ENCODE measurements around the gene MSGN1. TPM values are rescaled to one million over a fixed set of nuclear protein-coding genes. Genes with fewer than 3 reads are reported as not detected.

The MSGN1 gene
- total RNA-seq, 1 donor from 2014 or later, result not detected

DNA sequence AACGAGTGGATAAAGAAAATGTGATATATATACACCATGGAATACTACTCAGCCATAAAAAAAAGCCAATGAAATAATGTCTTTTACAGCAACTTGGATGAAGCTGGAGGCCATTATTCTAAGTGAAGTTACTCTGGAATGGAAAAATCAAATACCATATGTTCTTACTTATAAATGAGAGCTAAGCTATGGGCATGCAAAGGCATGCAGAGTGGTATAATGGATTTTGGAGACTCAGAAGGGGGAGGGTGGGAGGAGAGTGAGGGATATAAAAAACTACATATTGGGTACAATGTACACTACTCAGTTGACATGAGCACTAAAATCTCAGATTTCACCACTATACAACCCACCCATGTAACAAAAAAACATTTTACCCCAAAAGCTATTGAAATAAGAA lies 1.7 kb upstream of the MSGN1 start:
- no peak overlapping the region for H3K27ac Mint-ChIP-seq (ENCODE audit: unreplicated experiment)
- H3K4me3 Mint-ChIP-seq (ENCODE audit: unreplicated experiment), result no peak overlapping the region
- H3K36me3 Mint-ChIP-seq (ENCODE audit: low read depth), result no peaks in the 10 kb centered on the region
- peaks cover 4% of the 10 kb centered on the region for H3K27me3 Mint-ChIP-seq (ENCODE audit: low read depth)
- TF ChIP-seq, protein P1, sequence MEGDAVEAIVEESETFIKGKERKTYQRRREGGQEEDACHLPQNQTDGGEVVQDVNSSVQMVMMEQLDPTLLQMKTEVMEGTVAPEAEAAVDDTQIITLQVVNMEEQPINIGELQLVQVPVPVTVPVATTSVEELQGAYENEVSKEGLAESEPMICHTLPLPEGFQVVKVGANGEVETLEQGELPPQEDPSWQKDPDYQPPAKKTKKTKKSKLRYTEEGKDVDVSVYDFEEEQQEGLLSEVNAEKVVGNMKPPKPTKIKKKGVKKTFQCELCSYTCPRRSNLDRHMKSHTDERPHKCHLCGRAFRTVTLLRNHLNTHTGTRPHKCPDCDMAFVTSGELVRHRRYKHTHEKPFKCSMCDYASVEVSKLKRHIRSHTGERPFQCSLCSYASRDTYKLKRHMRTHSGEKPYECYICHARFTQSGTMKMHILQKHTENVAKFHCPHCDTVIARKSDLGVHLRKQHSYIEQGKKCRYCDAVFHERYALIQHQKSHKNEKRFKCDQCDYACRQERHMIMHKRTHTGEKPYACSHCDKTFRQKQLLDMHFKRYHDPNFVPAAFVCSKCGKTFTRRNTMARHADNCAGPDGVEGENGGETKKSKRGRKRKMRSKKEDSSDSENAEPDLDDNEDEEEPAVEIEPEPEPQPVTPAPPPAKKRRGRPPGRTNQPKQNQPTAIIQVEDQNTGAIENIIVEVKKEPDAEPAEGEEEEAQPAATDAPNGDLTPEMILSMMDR (IDR thresholded peaks at IDR 0.05), result no peak
- peaks cover 14% of the 10 kb centered on the region for H3K4me1 Mint-ChIP-seq (ENCODE audit: low read depth)
- H3K9me3 Mint-ChIP-seq (ENCODE audit: low read depth), result no peaks in the 10 kb centered on the region
- DNase-seq (ENCODE audit: low spot score), result no peak

DNA sequence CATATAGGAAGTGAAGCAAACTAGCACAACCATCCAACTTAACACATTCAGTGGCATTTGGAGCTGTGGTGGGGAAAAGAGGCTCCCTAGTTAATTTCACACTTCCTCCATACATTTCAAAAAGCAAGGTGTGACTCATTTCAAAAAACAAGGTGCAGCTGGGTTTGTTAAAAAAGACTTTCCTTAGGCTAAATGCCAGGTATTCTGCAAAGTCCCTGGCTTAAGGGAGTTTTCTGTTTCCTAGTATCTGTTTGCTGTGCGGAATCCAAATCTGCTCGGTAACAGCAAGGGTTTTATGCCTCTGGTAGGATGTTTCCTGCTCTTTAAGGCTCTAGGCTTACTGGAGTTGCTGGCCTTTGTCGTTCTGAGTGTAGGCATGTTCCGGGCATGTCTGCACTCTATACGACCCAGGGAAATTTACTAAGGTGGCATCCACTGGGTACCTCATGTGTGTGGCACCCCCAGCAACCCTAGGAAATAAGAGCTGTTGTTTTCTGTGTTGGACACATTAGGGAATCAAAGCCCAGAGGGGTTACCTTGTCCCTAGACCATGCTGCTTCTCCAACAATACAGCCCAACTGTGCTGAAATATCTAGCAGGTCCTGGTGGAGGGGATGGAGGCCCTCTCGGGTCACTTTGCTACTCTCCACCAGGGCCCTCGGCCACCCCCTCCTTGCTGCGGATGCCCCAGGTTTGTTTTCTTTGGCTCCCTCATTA lies 634 bp upstream of the MSGN1 start:
- Mint-ChIP-seq H3K27me3 (ENCODE audit: low read depth) (peaks cover 5% of the 10 kb centered on the region), H3K4me1 (ENCODE audit: low read depth) (peaks cover 14% of the 10 kb centered on the region), H3K4me3 (ENCODE audit: unreplicated experiment) (no peak overlapping the region), H3K9me3 (ENCODE audit: low read depth) (no peaks in the 10 kb centered on the region), H3K36me3 (ENCODE audit: low read depth) (no peaks in the 10 kb centered on the region), H3K27ac (ENCODE audit: unreplicated experiment) (no peak overlapping the region)
- DNase-seq (ENCODE audit: low spot score), result no peak
- TF ChIP-seq, protein P1 (IDR thresholded peaks at IDR 0.05), result no peak

DNA sequence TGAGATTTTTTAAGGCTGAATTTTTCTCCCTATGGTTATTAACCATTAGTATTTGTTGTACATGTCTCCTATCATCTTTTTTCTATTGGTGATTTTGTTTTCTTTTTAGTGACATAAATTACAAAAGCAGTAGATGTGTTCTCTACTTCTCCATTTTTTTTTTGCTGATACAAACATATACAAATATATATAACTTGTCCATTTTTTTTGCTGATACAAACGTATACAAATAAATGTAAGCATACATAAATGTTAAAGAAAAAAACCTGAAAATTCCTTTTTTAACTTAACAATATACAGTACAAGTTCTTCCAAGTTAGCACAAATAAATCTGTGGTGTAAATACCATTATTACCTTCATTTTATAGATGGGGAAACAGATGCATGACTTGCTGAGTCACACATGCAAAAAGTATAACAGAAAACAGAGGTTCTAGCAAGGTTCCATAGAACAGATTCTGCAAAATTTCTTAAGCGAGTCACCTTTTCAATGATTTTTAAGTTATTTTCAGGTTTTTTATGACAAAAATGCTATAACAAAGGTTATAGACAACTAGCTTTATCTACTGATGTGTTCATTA lies 2.1 kb downstream of the MSGN1 start:
- peaks cover 13% of the 10 kb centered on the region for H3K4me1 Mint-ChIP-seq (ENCODE audit: low read depth)
- no peaks in the 10 kb centered on the region for H3K36me3 Mint-ChIP-seq (ENCODE audit: low read depth)
- TF ChIP-seq, protein P1 (IDR thresholded peaks at IDR 0.05), result no peak
- H3K9me3 Mint-ChIP-seq (ENCODE audit: low read depth), result no peaks in the 10 kb centered on the region
- peaks cover 5% of the 10 kb centered on the region for H3K27me3 Mint-ChIP-seq (ENCODE audit: low read depth)
- H3K4me3 Mint-ChIP-seq (ENCODE audit: unreplicated experiment), result no peak overlapping the region
- DNase-seq (ENCODE audit: low spot score), result no peak
- H3K27ac Mint-ChIP-seq (ENCODE audit: unreplicated experiment), result no peak overlapping the region

DNA sequence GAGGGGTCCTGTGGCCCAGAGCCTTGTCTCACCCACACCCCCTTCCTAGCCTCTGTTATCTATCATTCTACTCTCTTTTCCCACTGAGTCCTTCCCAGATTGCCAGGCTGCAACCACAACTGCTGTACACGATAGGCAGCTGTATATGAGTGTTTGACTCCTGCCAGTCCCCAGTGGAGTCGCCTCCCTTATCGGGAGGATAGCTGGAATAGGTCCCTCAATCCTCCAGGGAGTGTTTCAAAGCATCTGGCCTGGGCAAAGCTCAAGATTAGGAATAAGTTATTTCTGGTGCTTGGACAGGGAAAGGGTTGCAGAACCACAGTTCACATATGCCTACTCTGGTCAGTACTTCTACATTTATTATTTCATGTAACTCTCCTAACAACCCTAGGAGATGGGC lies 4.8 kb downstream of the MSGN1 start:
- TF ChIP-seq, protein P1 (IDR thresholded peaks at IDR 0.05), result no peak
- Mint-ChIP-seq H3K4me1 (ENCODE audit: low read depth) (peaks cover 3% of the 10 kb centered on the region), H3K27me3 (ENCODE audit: low read depth) (peaks cover 10% of the 10 kb centered on the region), H3K27ac (ENCODE audit: unreplicated experiment) (no peak overlapping the region), H3K36me3 (ENCODE audit: low read depth) (peaks cover 2% of the 10 kb centered on the region), H3K4me3 (ENCODE audit: unreplicated experiment) (no peak overlapping the region), H3K9me3 (ENCODE audit: low read depth) (no peaks in the 10 kb centered on the region)
- DNase-seq (ENCODE audit: low spot score), result no peak

DNA sequence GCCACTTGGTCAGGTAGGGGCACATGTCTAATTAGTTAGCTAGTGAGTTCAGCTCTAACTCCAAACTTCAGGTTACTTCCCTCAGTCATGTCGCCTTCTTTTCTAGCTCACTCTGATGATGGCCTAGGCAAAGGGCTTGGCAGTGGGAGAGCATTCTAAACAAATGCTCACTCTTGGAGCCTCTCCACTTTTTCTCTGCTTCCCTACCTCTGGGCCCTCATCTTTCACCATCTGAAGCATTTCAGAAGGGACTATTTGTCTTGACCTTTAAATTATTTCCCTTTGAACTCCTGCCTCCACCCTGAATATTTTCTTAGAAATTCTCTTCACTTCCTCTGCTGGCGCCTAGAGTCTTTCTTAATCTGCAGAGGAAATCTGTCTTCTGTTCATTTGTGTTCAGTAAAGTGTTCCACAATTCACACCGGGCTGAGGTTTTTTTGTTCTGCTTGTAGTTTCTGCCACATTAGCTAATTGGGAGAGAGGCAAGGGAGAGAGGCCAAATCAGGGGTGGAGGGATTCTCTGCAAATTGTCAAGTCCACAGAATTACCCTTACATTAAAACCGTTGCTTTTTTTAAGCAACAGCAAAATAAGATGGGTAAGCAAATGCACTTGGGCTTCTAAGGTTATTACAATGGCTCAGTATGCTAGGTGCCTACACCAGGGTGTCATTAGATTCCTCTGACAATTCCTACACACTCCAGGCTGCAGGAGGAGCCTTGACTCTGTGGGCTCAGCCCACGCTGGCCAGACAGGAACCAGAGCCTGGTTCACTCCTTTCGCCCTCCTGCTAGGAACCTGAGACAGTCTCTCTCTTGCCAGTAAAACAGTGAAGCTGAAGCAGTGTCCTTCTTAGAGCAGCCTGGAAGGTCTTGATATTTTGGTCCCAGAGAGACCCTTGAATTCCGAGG lies 5.5 kb downstream of the MSGN1 start:
- H3K36me3 Mint-ChIP-seq (ENCODE audit: low read depth), result peaks cover 4% of the 10 kb centered on the region
- H3K4me3 Mint-ChIP-seq (ENCODE audit: unreplicated experiment), result no peak overlapping the region
- DNase-seq (ENCODE audit: low spot score), result no peak
- TF ChIP-seq, protein P1 (IDR thresholded peaks at IDR 0.05), result no peak
- H3K27me3 Mint-ChIP-seq (ENCODE audit: low read depth), result peaks cover 17% of the 10 kb centered on the region
- H3K27ac Mint-ChIP-seq (ENCODE audit: unreplicated experiment), result no peak overlapping the region
- H3K4me1 Mint-ChIP-seq (ENCODE audit: low read depth), result peaks cover 3% of the 10 kb centered on the region
- H3K9me3 Mint-ChIP-seq (ENCODE audit: low read depth), result no peaks in the 10 kb centered on the region

Measured in chondrocyte (in vitro differentiated cells).